WTC11 (cell line): ENCODE results near the gene CALN1.

Source experiments
- ETV6 ChIP-seq: sonication (generic); formaldehyde crosslinking; IDR thresholded peaks from 2 replicates; pipeline ENCODE4 v1.8.1; 2022; ENCODE audit warnings: mild to moderate bottlenecking, missing genetic modification reagents
- TF ChIP-seq, protein P1 (sequence below): fragments of 200-600 bp; IDR thresholded peaks from 2 replicates; pipeline ENCODE4 v1.8.0; 2022; ENCODE audit warnings: antibody characterized with exemption

DNA sequence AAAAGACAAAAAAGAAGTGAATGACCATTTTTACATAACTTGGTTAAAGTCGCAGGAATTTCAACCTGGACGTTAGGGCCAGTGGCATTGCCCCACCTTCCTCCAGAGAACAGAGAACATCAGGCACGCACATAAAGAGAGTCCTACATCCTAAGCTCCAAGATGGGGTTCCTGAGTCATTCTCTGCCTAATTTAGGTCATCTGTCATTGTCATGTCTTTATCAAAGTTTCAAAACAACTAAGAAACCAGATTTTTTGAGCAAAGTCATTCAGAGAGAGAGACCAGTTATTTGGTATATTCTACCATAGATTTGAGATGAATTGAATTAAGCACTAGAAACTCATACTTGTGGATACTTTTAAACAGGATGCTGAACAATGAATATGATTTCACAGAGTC lies 241.7 kb downstream of the CALN1 start:
- TF ChIP-seq ETV6 (CRISPR knock-in tag): no peak
- TF ChIP-seq, protein P1, sequence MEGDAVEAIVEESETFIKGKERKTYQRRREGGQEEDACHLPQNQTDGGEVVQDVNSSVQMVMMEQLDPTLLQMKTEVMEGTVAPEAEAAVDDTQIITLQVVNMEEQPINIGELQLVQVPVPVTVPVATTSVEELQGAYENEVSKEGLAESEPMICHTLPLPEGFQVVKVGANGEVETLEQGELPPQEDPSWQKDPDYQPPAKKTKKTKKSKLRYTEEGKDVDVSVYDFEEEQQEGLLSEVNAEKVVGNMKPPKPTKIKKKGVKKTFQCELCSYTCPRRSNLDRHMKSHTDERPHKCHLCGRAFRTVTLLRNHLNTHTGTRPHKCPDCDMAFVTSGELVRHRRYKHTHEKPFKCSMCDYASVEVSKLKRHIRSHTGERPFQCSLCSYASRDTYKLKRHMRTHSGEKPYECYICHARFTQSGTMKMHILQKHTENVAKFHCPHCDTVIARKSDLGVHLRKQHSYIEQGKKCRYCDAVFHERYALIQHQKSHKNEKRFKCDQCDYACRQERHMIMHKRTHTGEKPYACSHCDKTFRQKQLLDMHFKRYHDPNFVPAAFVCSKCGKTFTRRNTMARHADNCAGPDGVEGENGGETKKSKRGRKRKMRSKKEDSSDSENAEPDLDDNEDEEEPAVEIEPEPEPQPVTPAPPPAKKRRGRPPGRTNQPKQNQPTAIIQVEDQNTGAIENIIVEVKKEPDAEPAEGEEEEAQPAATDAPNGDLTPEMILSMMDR: no peak
